OCI-LY3 (cell line): ENCODE results near the gene CHID1.

Experiments
- H2AFZ ChIP-seq: fragments of 200-600, 300-600 bp; shearing (Covaris generic); 2 replicates; pipeline ENCODE4 v1.6.0; 2014; ENCODE audit warnings: antibody characterized with exemption, low read depth, low read length
- H3K27ac ChIP-seq: fragments of 200-600, 300-600 bp; sonication (generic); 2 replicates; pipeline ENCODE4 v1.5.1; 2014; ENCODE audit warnings: mild to moderate bottlenecking, low read length, moderate library complexity, mixed read lengths
- H3K27me3 ChIP-seq: fragments of 200-600, 300-600 bp; sonication (generic); 2 replicates; pipeline ENCODE4 v1.6.1; 2014; ENCODE audit warnings: low read depth, low read length, mixed read lengths
- H3K36me3 ChIP-seq: fragments of 200-600, 300-600 bp; sonication (generic); replicated peaks from 2 replicates; pipeline ENCODE3; 2014; ENCODE audit warnings: low read depth, low read length, mixed read lengths
- H3K4me1 ChIP-seq: fragments of 300-600, 200-600 bp; sonication (generic); 2 replicates; pipeline ENCODE4 v1.6.1; 2014; ENCODE audit warnings: low read length, mixed read lengths
- H3K4me2 ChIP-seq: fragments of 200-600, 300-600 bp; sonication (generic); 2 replicates; pipeline ENCODE4 v1.6.1; 2014; ENCODE audit warnings: low read length, mixed read lengths
- H3K4me3 ChIP-seq: fragments of 300-600, 200-600 bp; sonication (generic); 2 replicates; pipeline ENCODE4 v1.5.1; 2014; ENCODE audit warnings: antibody characterized with exemption, mild to moderate bottlenecking, low read length, moderate library complexity
- H3K79me2 ChIP-seq: fragments of 300-600, 200-600 bp; shearing (Covaris generic); 2 replicates; pipeline ENCODE4 v1.6.1; 2014; ENCODE audit warnings: mild to moderate bottlenecking, low read length, mixed read lengths
- H3K9ac ChIP-seq: fragments of 300-600, 200-600 bp; shearing (Covaris generic); 2 replicates; pipeline ENCODE4 v1.6.0; 2014; ENCODE audit warnings: mild to moderate bottlenecking, low read length, moderate library complexity
- H3K9me3 ChIP-seq: fragments of 200-600, 300-600 bp; shearing (Covaris generic); 2 replicates; pipeline ENCODE4 v1.6.1; 2014; ENCODE audit warnings: low read length, mixed read lengths; ENCODE audit not compliant: insufficient read depth
- H4K20me1 ChIP-seq: fragments of 200-600, 300-600 bp; sonication (generic); 2 replicates; pipeline ENCODE4 v1.6.1; 2016; ENCODE audit warnings: low read length, mixed read lengths; ENCODE audit not compliant: insufficient read depth
- EZH2phosphoT487 ChIP-seq: fragments of 200-600 bp; shearing (Covaris generic); IDR thresholded peaks from 2 replicates; pipeline ENCODE4 v1.6.1; 2018; ENCODE audit warnings: antibody characterized with exemption, mixed run types, low read depth
- TF ChIP-seq, protein P1 (sequence below): fragments of 200-600, 300-600 bp; sonication (generic); IDR thresholded peaks from 2 replicates; pipeline ENCODE4 v1.5.1; 2014; ENCODE audit warnings: antibody characterized with exemption, low read length, low read depth

The CHID1 gene

DNA sequence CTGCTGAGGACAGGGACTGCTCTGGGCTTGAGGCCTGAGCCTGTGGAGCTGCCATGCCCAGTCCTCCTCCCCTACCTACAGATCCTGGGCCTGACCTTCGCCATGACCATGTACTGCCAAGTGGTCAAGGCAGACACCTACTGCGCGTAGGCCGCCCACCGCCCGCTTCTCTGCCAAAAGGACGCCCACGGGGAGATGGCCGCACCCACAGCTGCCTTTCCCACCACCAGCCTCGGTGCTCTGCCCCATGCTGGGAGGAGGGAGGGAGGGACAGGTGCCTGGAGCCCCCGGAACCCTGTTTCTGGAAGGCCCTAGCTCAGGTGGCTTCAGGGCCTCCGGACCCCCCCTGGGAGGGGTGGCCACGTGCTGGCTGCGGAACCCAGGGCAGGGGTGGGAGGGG is 44.1 kb downstream of the CHID1 start:
- no peak overlapping the region for H2AFZ ChIP-seq
- H3K9me3 ChIP-seq: no peaks in the 10 kb centered on the region
- H3K9ac ChIP-seq: no peak overlapping the region
- TF ChIP-seq EZH2phosphoT487: no peak
- TF ChIP-seq, protein P1, sequence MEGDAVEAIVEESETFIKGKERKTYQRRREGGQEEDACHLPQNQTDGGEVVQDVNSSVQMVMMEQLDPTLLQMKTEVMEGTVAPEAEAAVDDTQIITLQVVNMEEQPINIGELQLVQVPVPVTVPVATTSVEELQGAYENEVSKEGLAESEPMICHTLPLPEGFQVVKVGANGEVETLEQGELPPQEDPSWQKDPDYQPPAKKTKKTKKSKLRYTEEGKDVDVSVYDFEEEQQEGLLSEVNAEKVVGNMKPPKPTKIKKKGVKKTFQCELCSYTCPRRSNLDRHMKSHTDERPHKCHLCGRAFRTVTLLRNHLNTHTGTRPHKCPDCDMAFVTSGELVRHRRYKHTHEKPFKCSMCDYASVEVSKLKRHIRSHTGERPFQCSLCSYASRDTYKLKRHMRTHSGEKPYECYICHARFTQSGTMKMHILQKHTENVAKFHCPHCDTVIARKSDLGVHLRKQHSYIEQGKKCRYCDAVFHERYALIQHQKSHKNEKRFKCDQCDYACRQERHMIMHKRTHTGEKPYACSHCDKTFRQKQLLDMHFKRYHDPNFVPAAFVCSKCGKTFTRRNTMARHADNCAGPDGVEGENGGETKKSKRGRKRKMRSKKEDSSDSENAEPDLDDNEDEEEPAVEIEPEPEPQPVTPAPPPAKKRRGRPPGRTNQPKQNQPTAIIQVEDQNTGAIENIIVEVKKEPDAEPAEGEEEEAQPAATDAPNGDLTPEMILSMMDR: no peak
- no peak overlapping the region for H3K4me3 ChIP-seq
- no peaks in the 10 kb centered on the region for H3K36me3 ChIP-seq
- H3K4me1 ChIP-seq: no peaks in the 10 kb centered on the region
- H3K79me2 ChIP-seq: no peaks in the 10 kb centered on the region
- H3K27me3 ChIP-seq: no peaks in the 10 kb centered on the region
- no peak overlapping the region for H3K4me2 ChIP-seq
- no peak overlapping the region for H3K27ac ChIP-seq
- H4K20me1 ChIP-seq: no peaks in the 10 kb centered on the region

DNA sequence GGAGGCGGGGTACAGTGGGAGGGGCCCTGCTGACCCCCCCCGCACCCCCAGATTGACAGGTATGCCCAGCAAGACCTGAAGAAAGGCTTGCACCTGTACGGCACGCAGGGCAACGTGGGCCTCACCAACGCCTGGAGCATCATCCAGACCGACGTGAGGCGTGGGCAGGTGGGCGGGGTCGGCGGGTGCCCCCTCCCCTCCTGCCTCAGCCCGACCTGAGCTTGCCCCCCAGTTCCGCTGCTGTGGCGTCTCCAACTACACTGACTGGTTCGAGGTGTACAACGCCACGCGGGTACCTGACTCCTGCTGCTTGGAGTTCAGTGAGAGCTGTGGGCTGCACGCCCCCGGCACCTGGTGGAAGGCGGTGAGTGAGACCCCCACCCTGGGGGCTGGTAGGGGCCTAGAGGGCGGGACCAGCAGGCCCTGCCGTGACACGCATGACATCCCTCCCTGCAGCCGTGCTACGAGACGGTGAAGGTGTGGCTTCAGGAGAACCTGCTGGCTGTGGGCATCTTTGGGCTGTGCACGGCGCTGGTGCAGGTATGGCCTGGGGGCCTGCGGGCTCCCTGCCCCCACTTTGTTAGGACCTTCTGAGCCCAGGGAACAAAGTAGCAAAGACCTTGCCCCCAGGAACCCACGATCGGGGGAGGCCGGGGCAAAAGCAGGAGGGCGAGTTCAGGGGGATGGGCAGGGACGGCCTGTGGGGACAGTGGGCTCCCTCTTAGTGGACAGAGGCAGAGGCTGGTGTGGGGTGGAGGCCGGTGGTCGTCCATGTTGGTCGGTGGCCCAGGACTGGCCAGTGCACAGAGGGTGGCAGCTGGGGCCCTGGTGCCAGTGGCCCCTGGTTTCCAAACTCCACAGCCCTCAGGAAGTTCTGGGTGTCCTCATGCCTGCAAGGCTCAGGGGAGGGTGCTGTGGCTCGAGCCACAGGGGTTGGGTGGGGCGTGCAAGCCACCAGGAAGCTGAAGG is 44.9 kb downstream of the CHID1 start:
- TF ChIP-seq EZH2phosphoT487: no peak
- TF ChIP-seq, protein P1: no peak
- no peak overlapping the region for H3K9ac ChIP-seq
- no peak overlapping the region for H2AFZ ChIP-seq
- no peak overlapping the region for H3K27ac ChIP-seq
- no peaks in the 10 kb centered on the region for H3K9me3 ChIP-seq
- H4K20me1 ChIP-seq: no peaks in the 10 kb centered on the region
- H3K79me2 ChIP-seq: no peaks in the 10 kb centered on the region
- no peaks in the 10 kb centered on the region for H3K36me3 ChIP-seq
- no peak overlapping the region for H3K4me2 ChIP-seq
- H3K4me3 ChIP-seq: no peak overlapping the region
- H3K27me3 ChIP-seq: no peaks in the 10 kb centered on the region
- H3K4me1 ChIP-seq: no peaks in the 10 kb centered on the region

DNA sequence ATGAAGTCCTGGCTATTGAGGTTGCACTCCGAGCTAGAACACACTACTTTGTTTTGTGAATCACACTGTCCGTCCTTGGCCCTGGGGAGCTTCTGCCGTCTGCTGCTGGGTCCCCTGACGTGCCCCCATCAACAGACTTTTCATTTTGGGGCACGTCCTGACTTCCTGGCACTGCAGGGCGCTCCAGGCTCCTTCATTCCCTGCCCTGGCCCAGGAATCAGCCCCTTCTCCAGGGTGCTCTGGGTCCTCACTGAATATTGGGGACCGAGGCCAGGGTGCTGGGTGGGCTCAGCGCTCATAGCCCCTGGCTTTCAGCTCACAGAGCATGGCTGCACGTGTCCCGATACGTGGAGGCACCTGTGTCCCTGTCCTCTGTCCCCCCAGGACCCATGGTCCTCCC is 45.7 kb downstream of the CHID1 start:
- H3K27ac ChIP-seq: no peak overlapping the region
- TF ChIP-seq EZH2phosphoT487: no peak
- TF ChIP-seq, protein P1: no peak
- H3K79me2 ChIP-seq: no peaks in the 10 kb centered on the region
- no peak overlapping the region for H2AFZ ChIP-seq
- H3K4me2 ChIP-seq: no peak overlapping the region
- no peaks in the 10 kb centered on the region for H3K4me1 ChIP-seq
- no peaks in the 10 kb centered on the region for H3K9me3 ChIP-seq
- no peaks in the 10 kb centered on the region for H4K20me1 ChIP-seq
- no peaks in the 10 kb centered on the region for H3K36me3 ChIP-seq
- H3K9ac ChIP-seq: no peak overlapping the region
- H3K27me3 ChIP-seq: no peaks in the 10 kb centered on the region
- H3K4me3 ChIP-seq: no peak overlapping the region

DNA sequence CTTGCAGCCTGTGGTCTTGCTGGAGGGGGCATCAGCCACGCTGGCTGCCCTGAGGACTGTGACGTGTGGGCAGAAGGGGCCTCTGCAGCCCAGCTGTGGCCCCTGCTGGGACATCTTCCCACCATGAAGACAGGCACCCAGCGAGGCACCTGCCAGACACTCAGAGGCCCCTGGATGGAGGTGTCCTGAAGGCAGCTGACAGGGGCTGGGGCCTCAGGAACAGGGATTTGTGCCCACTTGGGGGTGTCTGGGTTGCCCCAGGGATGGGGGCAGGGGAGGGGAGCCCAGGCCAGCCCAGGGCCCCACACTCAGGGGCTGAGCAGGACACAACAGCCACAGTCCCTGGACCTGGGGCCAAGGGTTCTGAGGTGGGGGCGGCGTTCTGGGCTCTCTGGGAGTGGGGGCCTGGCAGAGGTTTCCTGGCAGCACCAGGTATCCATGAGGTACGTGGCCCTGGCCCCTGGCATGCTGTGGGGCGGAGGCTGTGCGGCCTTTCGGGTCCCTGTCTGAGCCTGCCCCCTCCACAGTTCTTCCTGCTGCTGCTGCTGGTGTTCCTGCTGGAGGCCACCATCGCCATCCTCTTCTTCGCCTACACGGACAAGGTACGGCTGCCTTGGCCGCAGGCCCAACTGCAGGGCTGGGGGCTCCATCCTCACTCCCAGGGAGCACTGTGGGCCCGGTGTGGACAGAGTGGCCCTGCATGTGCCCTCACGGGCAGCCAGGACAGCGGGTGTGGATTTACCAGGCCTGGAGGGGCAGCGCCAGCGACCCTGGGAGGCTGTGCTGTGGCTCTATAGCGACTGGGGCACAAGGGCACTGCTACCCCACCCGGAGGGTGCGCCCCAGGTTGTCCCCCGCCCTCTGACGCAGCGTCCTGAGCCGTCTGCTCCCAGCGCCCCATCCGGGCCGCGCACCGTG is 46.4 kb downstream of the CHID1 start:
- Histone ChIP-seq H3K4me2 (no peak overlapping the region), H4K20me1 (no peaks in the 10 kb centered on the region), H3K79me2 (no peaks in the 10 kb centered on the region), H2AFZ (no peak overlapping the region), H3K9ac (no peak overlapping the region), H3K27me3 (no peaks in the 10 kb centered on the region), H3K4me3 (no peak overlapping the region), H3K27ac (no peak overlapping the region), H3K36me3 (no peaks in the 10 kb centered on the region), H3K9me3 (no peaks in the 10 kb centered on the region), H3K4me1 (no peaks in the 10 kb centered on the region)
- TF ChIP-seq, protein P1: no peak
- TF ChIP-seq EZH2phosphoT487: no peak
